Measurements from ENCODE around the gene RAD51B.

RAD51B gene

DNA sequence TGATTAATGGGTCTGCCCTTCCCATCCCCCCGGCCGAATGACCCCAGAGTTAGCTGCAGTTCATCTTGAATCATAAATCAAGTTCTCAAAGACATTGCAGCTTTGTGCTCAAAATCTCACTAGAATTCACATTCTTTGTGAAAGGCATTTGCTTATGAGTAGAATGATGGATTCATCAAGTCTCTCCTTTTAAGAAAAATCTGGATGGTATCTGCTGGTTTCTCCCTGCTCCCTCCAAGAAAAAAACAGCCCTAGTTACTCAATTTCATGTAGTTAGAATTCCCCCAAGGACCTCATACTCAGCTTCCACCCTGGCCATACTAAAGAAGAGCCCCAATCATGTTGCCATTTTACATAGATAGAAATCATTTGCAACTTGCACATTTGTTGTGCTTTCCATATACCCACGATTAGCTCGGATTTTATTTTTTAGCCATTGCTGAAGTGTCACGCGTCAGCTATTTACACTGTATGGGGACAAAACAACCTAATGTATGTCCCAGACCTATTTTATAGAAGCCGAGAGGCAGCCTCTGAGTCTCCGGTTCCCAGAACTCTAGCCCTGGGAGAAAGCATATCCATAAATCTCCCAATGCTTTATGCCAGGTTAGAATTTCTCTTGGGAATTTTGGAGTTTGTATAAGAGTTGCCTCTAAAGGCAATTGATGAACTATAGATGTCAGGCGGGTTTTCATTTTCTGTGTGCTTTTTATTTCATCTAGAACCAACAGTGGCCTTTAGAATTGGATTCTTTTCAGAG lies 673.8 kb downstream of the RAD51B start:
- TF ChIP-seq POLR2AphosphoS5 (IDR thresholded peaks at IDR 0.05; ENCODE audit: low read depth, low read length) (no peak), TAF1 (IDR thresholded peaks at IDR 0.05; ENCODE audit: borderline replicate concordance, low read depth, low read length) (no peak), POLR2A (IDR thresholded peaks at IDR 0.05; ENCODE audit: low read depth, low read length) (no peak)
- no peak for FAIRE-seq
- DNase-seq (ENCODE audit: insufficient read length) = no peak

- peak; percentile 84 for FAIRE-seq
- DNase-seq (ENCODE audit: insufficient read length) = no peak
- no peak for TF ChIP-seq TAF1 (IDR thresholded peaks at IDR 0.05; ENCODE audit: borderline replicate concordance, low read depth, low read length)
- TF ChIP-seq POLR2A (IDR thresholded peaks at IDR 0.05; ENCODE audit: low read depth, low read length) = peak; percentile 56
- TF ChIP-seq POLR2AphosphoS5 (IDR thresholded peaks at IDR 0.05; ENCODE audit: low read depth, low read length) = peak; percentile 14
Observed at GRCh38 chr14:68495101-68496039, 675.8 kb downstream of the RAD51B start.

DNA sequence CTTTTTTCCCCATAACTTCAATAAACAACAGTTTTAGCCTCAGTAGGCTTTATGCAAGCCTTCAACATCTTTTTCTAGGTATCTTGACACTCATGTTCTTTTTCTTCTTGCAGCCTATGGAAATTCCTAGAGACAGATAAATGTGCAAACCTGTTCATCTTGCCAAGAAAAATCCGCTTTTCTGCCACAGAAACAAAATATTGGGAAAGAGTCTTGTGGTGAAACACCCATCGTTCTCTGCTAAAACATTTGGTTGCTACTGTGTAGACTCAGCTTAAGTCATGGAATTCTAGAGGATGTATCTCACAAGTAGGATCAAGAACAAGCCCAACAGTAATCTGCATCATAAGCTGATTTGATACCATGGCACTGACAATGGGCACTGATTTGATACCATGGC lies 677.4 kb downstream of the RAD51B start:
- DNase-seq (ENCODE audit: insufficient read length) = no peak
- no peak for TF ChIP-seq POLR2AphosphoS5 (IDR thresholded peaks at IDR 0.05; ENCODE audit: low read depth, low read length)
- TF ChIP-seq POLR2A (IDR thresholded peaks at IDR 0.05; ENCODE audit: low read depth, low read length) = no peak
- no peak for TF ChIP-seq TAF1 (IDR thresholded peaks at IDR 0.05; ENCODE audit: borderline replicate concordance, low read depth, low read length)
- FAIRE-seq = no peak

- DNase-seq (ENCODE audit: insufficient read length) = no peak
- FAIRE-seq = no peak
- no peak for TF ChIP-seq POLR2AphosphoS5 (IDR thresholded peaks at IDR 0.05; ENCODE audit: low read depth, low read length)
Observed at GRCh38 chr14:68499451-68499850, 679.9 kb downstream of the RAD51B start.

- TF ChIP-seq POLR2AphosphoS5 (IDR thresholded peaks at IDR 0.05; ENCODE audit: low read depth, low read length) (no peak), TAF1 (IDR thresholded peaks at IDR 0.05; ENCODE audit: borderline replicate concordance, low read depth, low read length) (no peak), POLR2A (IDR thresholded peaks at IDR 0.05; ENCODE audit: low read depth, low read length) (no peak)
- FAIRE-seq = no peak
- no peak for DNase-seq (ENCODE audit: insufficient read length)
Observed at GRCh38 chr14:68501171-68501570, 681.6 kb downstream of the RAD51B start.

- TF ChIP-seq TAF1 (IDR thresholded peaks at IDR 0.05; ENCODE audit: borderline replicate concordance, low read depth, low read length) (no peak), POLR2AphosphoS5 (IDR thresholded peaks at IDR 0.05; ENCODE audit: low read depth, low read length) (no peak), POLR2A (IDR thresholded peaks at IDR 0.05; ENCODE audit: low read depth, low read length) (no peak)
- DNase-seq (ENCODE audit: insufficient read length) = no peak
- FAIRE-seq = no peak
Observed at GRCh38 chr14:68501614-68502052, 682.1 kb downstream of the RAD51B start.

DNA sequence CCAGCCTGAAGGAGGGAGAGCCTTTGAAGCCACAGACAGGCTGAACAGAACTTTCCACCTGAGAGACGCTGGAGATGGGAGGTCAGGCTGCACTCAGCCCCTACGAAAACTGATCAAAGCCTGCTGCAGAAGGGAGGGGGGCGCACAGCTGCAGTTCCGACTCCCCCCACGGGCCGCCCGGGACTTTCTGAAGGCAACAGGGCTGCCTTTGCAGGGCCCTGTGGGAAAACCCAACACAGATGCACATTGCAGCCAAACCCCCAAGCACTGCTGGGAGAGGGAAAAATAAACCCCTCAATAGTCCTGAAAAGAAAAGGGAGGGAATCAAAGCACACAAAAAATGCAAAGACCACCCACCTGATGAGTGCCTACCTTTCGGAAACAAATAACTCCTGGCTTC lies 682.7 kb downstream of the RAD51B start:
- FAIRE-seq = peak; percentile 48
- TF ChIP-seq POLR2A (IDR thresholded peaks at IDR 0.05; ENCODE audit: low read depth, low read length) (no peak), POLR2AphosphoS5 (IDR thresholded peaks at IDR 0.05; ENCODE audit: low read depth, low read length) (no peak), TAF1 (IDR thresholded peaks at IDR 0.05; ENCODE audit: borderline replicate concordance, low read depth, low read length) (no peak)
- no peak for DNase-seq (ENCODE audit: insufficient read length)

GRCh38 chr14:68503186-68503825 lies 683.7 kb downstream of the RAD51B start:
- TF ChIP-seq POLR2A (IDR thresholded peaks at IDR 0.05; ENCODE audit: low read depth, low read length) (no peak), POLR2AphosphoS5 (IDR thresholded peaks at IDR 0.05; ENCODE audit: low read depth, low read length) (no peak), TAF1 (IDR thresholded peaks at IDR 0.05; ENCODE audit: borderline replicate concordance, low read depth, low read length) (no peak)
- DNase-seq (ENCODE audit: insufficient read length) (no peak), FAIRE-seq (no peak)

DNA sequence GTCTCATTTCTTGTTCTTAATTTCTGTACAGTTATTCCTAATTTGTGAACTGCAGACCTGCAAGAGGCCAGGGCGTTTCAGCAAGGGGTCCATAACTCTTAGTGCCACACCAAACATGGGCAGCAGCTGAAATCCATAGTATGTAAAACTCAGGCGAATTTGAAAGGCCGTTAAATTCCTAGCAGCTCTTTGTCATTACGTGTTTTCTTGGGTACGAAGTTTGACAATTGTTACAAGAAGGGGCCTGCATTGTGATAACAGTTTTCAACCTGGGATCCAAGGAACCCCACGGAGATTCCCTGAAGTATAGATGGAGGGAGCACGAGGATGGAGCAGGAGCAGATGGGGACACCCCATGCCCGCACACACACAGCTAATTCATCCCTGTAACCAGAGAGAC lies 685.3 kb downstream of the RAD51B start:
- TF ChIP-seq POLR2A (IDR thresholded peaks at IDR 0.05; ENCODE audit: low read depth, low read length) = no peak
- no peak for TF ChIP-seq TAF1 (IDR thresholded peaks at IDR 0.05; ENCODE audit: borderline replicate concordance, low read depth, low read length)
- no peak for TF ChIP-seq POLR2AphosphoS5 (IDR thresholded peaks at IDR 0.05; ENCODE audit: low read depth, low read length)
- peak; percentile 67 for FAIRE-seq
- DNase-seq (ENCODE audit: insufficient read length) = no peak

- peak; percentile 96 for FAIRE-seq
Observed at GRCh38 chr14:68506021-68506644, 686.6 kb downstream of the RAD51B start.

More at GRCh38 chr14:68506021-68506644, 686.6 kb downstream of the RAD51B start:
- DNase-seq (ENCODE audit: insufficient read length) = no peak
- TF ChIP-seq TAF1 (IDR thresholded peaks at IDR 0.05; ENCODE audit: borderline replicate concordance, low read depth, low read length) = no peak
- peak; percentile 24; the same call in 1 of the 2 replicates for TF ChIP-seq POLR2A (IDR thresholded peaks at IDR 0.05; ENCODE audit: low read depth, low read length)
- peak; percentile 16; the same call in 1 of the 2 replicates for TF ChIP-seq POLR2AphosphoS5 (IDR thresholded peaks at IDR 0.05; ENCODE audit: low read depth, low read length)

Measured in GM12892 (cell line).